Fibroblast of the aortic adventitia (primary cell): Measurements from ENCODE around the gene SERPINE1. TPM values are rescaled to one million over a fixed set of nuclear protein-coding genes. Genes with fewer than 3 reads are reported as not detected.

Experiments used
- DNase-seq: peaks from one replicate; pipeline ENCODE4 v3.0.0-alpha.2; 2010; ENCODE audit warnings: low read depth
- H3K4me3 ChIP-seq: 2 replicates; pipeline ENCODE4 v1.5.1; 2011; ENCODE audit warnings: low read depth, mild to moderate bottlenecking, control low read depth, low read length, moderate library complexity
- total RNA-seq: library from RNA; depleted of rRNA; stranded (reverse); fragments of >200 nt; gene quantifications from 2 replicates; pipeline ENCODE4 v1.2.3, GENCODE V29; 2012; ENCODE audit warnings: low replicate concordance
- TF ChIP-seq, protein P1 (sequence below): IDR thresholded peaks from 2 replicates; pipeline ENCODE4 v1.5.1; 2011; ENCODE audit warnings: mild to moderate bottlenecking, low read length, control low read depth, inconsistent platforms; ENCODE audit not compliant: insufficient read depth

SERPINE1 gene
- total RNA-seq = 23.1 and 341 TPM in 2 replicates

DNA sequence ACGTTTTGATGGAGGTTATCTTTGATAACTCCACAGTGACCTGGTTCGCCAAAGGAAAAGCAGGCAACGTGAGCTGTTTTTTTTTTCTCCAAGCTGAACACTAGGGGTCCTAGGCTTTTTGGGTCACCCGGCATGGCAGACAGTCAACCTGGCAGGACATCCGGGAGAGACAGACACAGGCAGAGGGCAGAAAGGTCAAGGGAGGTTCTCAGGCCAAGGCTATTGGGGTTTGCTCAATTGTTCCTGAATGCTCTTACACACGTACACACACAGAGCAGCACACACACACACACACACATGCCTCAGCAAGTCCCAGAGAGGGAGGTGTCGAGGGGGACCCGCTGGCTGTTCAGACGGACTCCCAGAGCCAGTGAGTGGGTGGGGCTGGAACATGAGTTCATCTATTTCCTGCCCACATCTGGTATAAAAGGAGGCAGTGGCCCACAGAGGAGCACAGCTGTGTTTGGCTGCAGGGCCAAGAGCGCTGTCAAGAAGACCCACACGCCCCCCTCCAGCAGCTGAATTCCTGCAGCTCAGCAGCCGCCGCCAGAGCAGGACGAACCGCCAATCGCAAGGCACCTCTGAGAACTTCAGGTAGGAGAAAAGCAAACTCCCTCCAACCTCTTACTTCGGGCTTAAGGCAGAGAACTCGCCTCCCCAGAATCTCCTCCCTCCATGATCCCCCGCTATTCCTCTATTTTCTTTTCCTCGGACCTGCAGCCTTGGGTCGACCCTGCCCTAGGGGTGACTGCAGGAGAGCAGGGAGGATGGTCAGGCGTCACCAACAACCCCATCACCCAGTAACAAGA lies at the start of gene SERPINE1:
SERPINE1 (plus strand) TSS at position 454 of the 809 bp plus-strand sequence. CDS start 1,290 bp downstream, outside the sequence.
- DNase-seq = peak; percentile 100
- H3K4me3 ChIP-seq = peak within 1 kb of the TSS; percentile 86
- TF ChIP-seq, protein P1, sequence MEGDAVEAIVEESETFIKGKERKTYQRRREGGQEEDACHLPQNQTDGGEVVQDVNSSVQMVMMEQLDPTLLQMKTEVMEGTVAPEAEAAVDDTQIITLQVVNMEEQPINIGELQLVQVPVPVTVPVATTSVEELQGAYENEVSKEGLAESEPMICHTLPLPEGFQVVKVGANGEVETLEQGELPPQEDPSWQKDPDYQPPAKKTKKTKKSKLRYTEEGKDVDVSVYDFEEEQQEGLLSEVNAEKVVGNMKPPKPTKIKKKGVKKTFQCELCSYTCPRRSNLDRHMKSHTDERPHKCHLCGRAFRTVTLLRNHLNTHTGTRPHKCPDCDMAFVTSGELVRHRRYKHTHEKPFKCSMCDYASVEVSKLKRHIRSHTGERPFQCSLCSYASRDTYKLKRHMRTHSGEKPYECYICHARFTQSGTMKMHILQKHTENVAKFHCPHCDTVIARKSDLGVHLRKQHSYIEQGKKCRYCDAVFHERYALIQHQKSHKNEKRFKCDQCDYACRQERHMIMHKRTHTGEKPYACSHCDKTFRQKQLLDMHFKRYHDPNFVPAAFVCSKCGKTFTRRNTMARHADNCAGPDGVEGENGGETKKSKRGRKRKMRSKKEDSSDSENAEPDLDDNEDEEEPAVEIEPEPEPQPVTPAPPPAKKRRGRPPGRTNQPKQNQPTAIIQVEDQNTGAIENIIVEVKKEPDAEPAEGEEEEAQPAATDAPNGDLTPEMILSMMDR = peak; percentile 50

DNA sequence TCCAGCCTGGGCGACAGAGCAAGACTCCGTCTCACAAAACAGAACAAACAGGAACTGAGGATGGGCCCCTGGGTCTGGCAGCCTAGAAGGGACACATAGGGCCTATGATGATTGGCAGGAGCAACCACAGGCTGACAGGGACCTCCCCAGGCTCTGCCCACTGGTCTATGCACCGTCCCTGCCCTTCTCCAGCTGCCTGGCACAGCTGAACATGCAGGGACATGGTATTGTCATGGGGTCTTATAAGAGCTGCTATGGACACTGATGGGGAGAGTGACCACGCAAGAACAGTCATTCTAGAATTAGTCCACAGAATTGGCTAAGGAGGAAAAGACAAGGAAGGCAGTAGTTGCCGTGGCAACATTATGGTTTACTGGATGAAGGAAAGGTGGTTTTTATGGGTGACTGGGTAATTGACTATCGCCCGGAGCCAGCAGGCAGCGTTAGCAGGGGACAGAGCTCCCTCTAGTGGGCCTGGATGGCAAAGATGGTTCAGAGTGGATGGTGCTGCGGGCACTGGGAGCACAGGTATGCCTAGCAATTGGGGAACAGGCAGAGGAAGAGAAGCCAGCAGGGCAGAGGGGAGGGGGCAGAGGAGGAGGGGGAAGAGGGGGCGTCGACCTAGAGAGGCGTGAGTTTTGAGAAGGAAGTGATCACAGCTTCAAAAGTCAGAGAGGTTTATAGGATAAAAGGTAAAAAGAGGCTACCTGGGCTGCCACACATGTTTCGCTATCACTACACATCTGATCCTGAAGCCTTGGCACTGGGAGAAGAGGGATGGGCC lies 49.4 kb upstream of the SERPINE1 start:
- peak; percentile 67 for DNase-seq
- TF ChIP-seq, protein P1 = peak; percentile 94
- no peak overlapping the region for H3K4me3 ChIP-seq

DNA sequence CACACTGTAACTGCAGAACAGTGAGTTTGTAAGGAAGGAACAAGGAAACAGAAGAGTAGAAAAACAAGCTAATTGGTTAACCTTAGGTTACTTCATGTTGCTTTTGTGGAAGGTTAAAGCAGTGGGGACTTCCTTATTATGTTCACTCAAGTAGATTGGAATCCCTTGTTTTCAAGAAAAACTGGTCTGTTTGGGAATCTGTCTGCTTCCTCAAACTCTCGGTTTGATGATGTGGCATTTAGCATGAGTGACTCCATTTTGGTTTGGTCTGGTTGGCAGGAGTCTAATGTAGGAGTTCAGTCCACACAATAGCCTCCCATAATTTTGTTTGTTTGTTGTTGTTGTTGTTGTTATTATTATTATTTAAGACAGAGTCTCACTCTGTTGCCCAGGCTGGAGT lies 45.5 kb upstream of the SERPINE1 start:
- no peak overlapping the region for H3K4me3 ChIP-seq
- TF ChIP-seq, protein P1 = no peak
- DNase-seq = no peak

DNA sequence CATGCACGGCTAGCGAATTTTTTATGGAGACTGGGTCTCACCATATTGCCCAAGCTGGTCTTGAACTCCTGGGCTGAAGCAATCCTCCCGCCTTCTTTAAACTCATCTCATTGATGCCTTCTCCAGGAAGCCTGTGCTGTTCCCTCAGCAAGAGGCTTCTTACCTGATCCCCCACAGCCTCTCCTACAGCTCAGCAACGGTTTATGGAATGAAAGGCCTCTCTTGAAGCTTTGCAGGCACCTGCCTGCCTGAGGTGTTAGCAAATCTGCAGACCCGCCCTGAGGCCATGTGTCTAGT lies 42.1 kb upstream of the SERPINE1 start:
- no peak for DNase-seq
- TF ChIP-seq, protein P1 = no peak
- peak overlapping the region; percentile 90 for H3K4me3 ChIP-seq

DNA sequence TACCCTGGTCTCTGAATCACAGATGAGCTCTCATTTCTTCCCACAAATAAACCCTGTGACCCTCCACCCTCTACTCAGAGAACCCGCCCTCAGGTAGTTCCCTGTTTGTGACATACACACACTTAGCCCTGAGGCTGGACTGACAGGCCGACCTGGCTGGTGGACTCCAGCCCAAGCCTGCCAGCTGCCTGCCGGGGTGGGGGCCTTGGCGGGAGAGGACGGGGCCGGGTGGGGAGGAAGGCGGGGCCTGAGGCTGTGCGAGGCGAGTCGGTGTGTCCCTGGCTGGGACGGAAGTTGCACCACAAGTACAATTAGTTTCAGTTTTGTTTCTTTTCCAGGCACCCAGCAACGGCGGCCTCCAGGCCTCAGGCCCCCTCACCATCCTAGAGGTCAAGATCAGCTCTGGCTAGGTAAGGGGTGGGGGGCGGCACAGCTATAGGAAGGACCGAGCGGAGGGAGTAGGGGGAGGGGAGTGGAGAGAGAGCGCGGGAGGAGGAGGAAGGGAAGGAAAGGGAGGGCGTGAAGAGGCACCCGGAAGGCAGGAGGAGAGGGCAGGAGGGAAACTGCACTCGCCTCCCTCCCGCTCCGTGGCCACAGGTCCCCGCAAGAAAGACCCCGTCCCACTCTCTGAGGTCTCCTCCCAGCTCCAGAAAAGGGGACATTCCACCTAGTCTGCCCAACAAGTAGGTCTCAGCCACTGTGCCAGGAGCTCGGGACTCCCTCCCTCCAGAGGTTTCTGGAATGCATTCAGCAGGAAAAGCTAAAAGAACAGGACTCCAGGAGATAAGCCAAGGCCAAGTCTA lies 41.5 kb upstream of the SERPINE1 start, which contains the start of gene TRIM56:
TRIM56 (plus strand) TSS at position 320 of the 803 bp plus-strand sequence. CDS start 1,832 bp downstream, outside the sequence.
- TF ChIP-seq, protein P1 = no peak
- DNase-seq = peak; percentile 88
- H3K4me3 ChIP-seq = peak within 1 kb of the TSS; percentile 90

DNA sequence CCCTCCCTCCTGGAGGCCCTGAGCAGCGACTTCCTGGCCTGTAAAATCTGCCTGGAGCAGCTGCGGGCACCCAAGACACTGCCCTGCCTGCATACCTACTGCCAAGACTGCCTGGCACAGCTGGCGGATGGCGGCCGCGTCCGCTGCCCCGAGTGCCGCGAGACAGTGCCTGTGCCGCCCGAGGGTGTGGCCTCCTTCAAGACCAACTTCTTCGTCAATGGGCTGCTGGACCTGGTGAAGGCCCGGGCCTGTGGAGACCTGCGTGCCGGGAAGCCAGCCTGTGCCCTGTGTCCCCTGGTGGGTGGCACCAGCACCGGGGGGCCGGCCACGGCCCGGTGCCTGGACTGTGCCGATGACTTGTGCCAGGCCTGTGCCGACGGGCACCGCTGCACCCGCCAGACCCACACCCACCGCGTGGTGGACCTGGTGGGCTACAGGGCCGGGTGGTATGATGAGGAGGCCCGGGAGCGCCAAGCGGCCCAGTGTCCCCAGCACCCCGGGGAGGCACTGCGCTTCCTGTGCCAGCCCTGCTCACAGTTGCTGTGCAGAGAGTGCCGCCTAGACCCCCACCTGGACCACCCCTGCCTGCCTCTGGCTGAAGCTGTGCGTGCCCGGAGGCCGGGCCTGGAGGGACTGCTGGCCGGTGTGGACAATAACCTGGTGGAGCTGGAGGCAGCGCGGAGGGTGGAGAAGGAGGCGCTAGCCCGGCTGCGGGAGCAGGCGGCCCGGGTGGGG lies 39.4 kb upstream of the SERPINE1 start:
- TF ChIP-seq, protein P1 = no peak
- no peak for DNase-seq
- no peak overlapping the region for H3K4me3 ChIP-seq
